Osteoblast (primary cell): ENCODE measurements around the gene GATD1. TPM values are rescaled to one million over a fixed set of nuclear protein-coding genes. Genes with fewer than 3 reads are reported as not detected.

ENCODE experiments used
- small RNA-seq: library from RNA; depleted of rRNA; stranded (forward); fragments of <200 nt; gene quantifications from one replicate; pipeline ENCODE3, GENCODE V24; 2012
- total RNA-seq: library from RNA; depleted of rRNA; stranded (reverse); fragments of >200 nt; gene quantifications from 2 replicates; pipeline ENCODE4 v1.2.3, GENCODE V29; 2012

GATD1 gene
- total RNA-seq, 1 donor, result 37.3 TPM

Small RNA genes lying within 50 kb of the gene (small RNA-seq; reads per million reads assigned to genes)
- gene SNORA52, result not detected

Other genes with a start within 250 kb of the GATD1 start
- gene HRAS, start 241.9 kb downstream of the GATD1 start, total RNA-seq, result 28.6 and 35.7 TPM in 2 replicates
- 0.88 and 1.1 TPM in 2 replicates for gene LRRC56, start 240.0 kb downstream of the GATD1 start, total RNA-seq
- 0.29 and 0.36 TPM in 2 replicates for gene LMNTD2, start 216.7 kb downstream of the GATD1 start, total RNA-seq
- 2.4 and 6.2 TPM in 2 replicates for gene RASSF7, start 216.5 kb downstream of the GATD1 start, total RNA-seq
- 23.9 and 27.5 TPM in 2 replicates for gene PHRF1, start 201.0 kb downstream of the GATD1 start, total RNA-seq
- 11.5 and 21.4 TPM in 2 replicates for gene IRF7, start 161.5 kb downstream of the GATD1 start, total RNA-seq
- not detected in 2 replicates for gene CDHR5, start 152.5 kb downstream of the GATD1 start, total RNA-seq
- not detected in 2 replicates for gene SCT, start 150.3 kb downstream of the GATD1 start, total RNA-seq
- under 0.01 TPM in 1 of 2 replicates, not detected in the other for gene DRD4, start 140.2 kb downstream of the GATD1 start, total RNA-seq
- gene DEAF1, start 82.3 kb downstream of the GATD1 start, total RNA-seq, result 38.0 and 44.2 TPM in 2 replicates
- gene TMEM80, start 81.7 kb downstream of the GATD1 start, total RNA-seq, result 17.4 and 21.2 TPM in 2 replicates
- gene EPS8L2, start 71.3 kb downstream of the GATD1 start, total RNA-seq, result 29.7 and 30.1 TPM in 2 replicates
- 204 TPM in 2 replicates for gene TALDO1, start 30.0 kb downstream of the GATD1 start, total RNA-seq
- not detected in 2 replicates for gene CEND1, start 12.6 kb upstream of the GATD1 start, total RNA-seq
- gene SLC25A22, start 20.8 kb upstream of the GATD1 start, total RNA-seq, result 8.0 and 9.0 TPM in 2 replicates
- 5.9 and 6.5 TPM in 2 replicates for gene PIDD1, start 27.7 kb upstream of the GATD1 start, total RNA-seq
- 227 and 386 TPM in 2 replicates for gene RPLP2, start 32.5 kb upstream of the GATD1 start, total RNA-seq
- 32.1 and 32.6 TPM in 2 replicates for gene PNPLA2, start 41.4 kb upstream of the GATD1 start, total RNA-seq
- 0.59 and 0.72 TPM in 2 replicates for gene CRACR2B, start 50.4 kb upstream of the GATD1 start, total RNA-seq
- gene CD151, start 55.5 kb upstream of the GATD1 start, total RNA-seq, result 366 and 416 TPM in 2 replicates
- 47.4 and 60.8 TPM in 2 replicates for gene POLR2L, start 65.0 kb upstream of the GATD1 start, total RNA-seq
- 168 and 186 TPM in 2 replicates for gene TSPAN4, start 65.4 kb upstream of the GATD1 start, total RNA-seq
- gene CHID1, start 133.3 kb upstream of the GATD1 start, total RNA-seq, result 43.9 and 48.9 TPM in 2 replicates
- gene AP2A2, start 148.4 kb upstream of the GATD1 start, total RNA-seq, result 48.0 and 50.7 TPM in 2 replicates